GM19035 (cell line): ENCODE data around the gene PRDM13.
"Not testable (repeated sequence)": the region's sequence is repeated elsewhere in the genome, so short reads cannot be mapped to it uniquely, and the experiment has no call there.

Experiments used
- ATAC-seq: cut with Tn5 transposase; IDR thresholded peaks from one replicate; pipeline ENCODE4 v1.9.1; 2021; ENCODE audit not compliant: unreplicated experiment

The PRDM13 gene

GRCh38 chr6:99622044-99622443 lies 15.4 kb downstream of the PRDM13 start:
- ATAC-seq, result not testable (repeated sequence)

GRCh38 chr6:99629293-99629692 lies 22.7 kb downstream of the PRDM13 start:
- no peak for ATAC-seq

GRCh38 chr6:99637629-99638028 lies 31.0 kb downstream of the PRDM13 start:
- no peak for ATAC-seq

- not testable (repeated sequence) for ATAC-seq
Observed at GRCh38 chr6:99638358-99638757, 31.7 kb downstream of the PRDM13 start.

- no peak for ATAC-seq
Observed at GRCh38 chr6:99641270-99641669, 34.6 kb downstream of the PRDM13 start.

GRCh38 chr6:99645986-99646385 lies 39.4 kb downstream of the PRDM13 start:
- no peak for ATAC-seq

- not testable (repeated sequence) for ATAC-seq
Observed at GRCh38 chr6:99650091-99650571, 43.5 kb downstream of the PRDM13 start.

GRCh38 chr6:99660206-99660605 lies 53.6 kb downstream of the PRDM13 start:
- no peak for ATAC-seq

GRCh38 chr6:99661870-99662269 lies 55.2 kb downstream of the PRDM13 start:
- ATAC-seq, result no peak

GRCh38 chr6:99662616-99663015 lies 56.0 kb downstream of the PRDM13 start:
- ATAC-seq, result no peak
